ENCODE results near the gene MEGF9. TPM values are rescaled to one million over a fixed set of nuclear protein-coding genes. Genes with fewer than 3 reads are reported as not detected.

Gene MEGF9
- polyA plus RNA-seq, 1 donor (not counting 4 experiments of a cell fraction or from before 2014, with no cell fraction given): 11.2 TPM

DNA sequence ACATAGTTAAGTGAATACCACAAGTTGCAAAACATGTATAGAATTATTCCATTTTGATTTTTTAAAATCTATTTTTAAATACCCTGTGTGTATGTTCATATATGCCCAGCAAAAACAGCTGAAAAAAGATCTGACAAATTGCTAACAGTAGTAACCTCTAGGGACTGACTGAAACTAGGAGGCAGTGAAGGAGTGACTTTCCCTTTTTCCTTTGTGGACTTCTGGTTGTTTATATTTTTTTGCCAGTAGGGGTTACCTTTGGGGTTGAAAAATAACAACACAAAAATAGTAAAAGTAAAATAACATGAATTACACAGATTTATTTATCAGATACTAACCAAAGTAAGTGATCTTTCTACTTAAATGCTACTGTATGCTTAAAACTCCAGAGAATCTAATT is 2.9 kb downstream of the MEGF9 start:
- H3K9ac ChIP-seq (ENCODE audit: control insufficient read depth, extremely low read depth, insufficient read depth, low read length): peak overlapping the region; percentile 6
- H3K4me3 ChIP-seq (ENCODE audit: control insufficient read depth in 2 of 3, extremely low read depth in 1 of 3, insufficient read depth in 2 of 3, low read depth in 1 of 3, low read length in 3 of 3): peak overlapping the region in 2 of 3 experiments; percentile 69 to 80
- no peak for FAIRE-seq
- H3K79me2 ChIP-seq (ENCODE audit: control insufficient read depth, insufficient read depth, low read length): peaks cover 50% of the 10 kb centered on the region
- peaks cover 43% of the 10 kb centered on the region for H3K4me1 ChIP-seq (ENCODE audit: control insufficient read depth, extremely low read depth, insufficient read depth, low read length)
- H3K9me1 ChIP-seq (ENCODE audit: control insufficient read depth, extremely low read depth, insufficient read depth, low read length): no peaks in the 10 kb centered on the region
- peak overlapping the region; percentile 82 for H3K27ac ChIP-seq (ENCODE audit: control insufficient read depth, insufficient read depth, low read length)
- H2AFZ ChIP-seq (ENCODE audit: control insufficient read depth, low read length): no peak overlapping the region
- H3K36me3 ChIP-seq (ENCODE audit: control insufficient read depth in 2 of 2, extremely low read depth in 1 of 2, insufficient read depth in 2 of 2, low read length in 2 of 2): no peaks in the 10 kb centered on the region
- dilution Hi-C loops (cut with MboI; ENCODE audit: extremely low pct_ligation_motif_present, low sequenced_read_pairs): no loop called here
- no peaks in the 10 kb centered on the region for H4K20me1 ChIP-seq (ENCODE audit: control insufficient read depth, extremely low read depth, insufficient read depth, low read length)
- no peaks in the 10 kb centered on the region for H3K9me3 ChIP-seq (ENCODE audit: control insufficient read depth, low read depth, low read length)
- DNase-seq (ENCODE audit: low read depth, low spot score): no peak
- TF ChIP-seq EZH2 (IDR thresholded peaks at IDR 0.05; ENCODE audit: low read length) (no peak), CTCF (optimal IDR thresholded peaks at IDR 0.05 in 1 of 3, IDR thresholded peaks at IDR 0.05 in 1 of 3, conservative IDR thresholded peaks at IDR 0.05 in 1 of 3; ENCODE audit: extremely low read depth in 1 of 3, insufficient read depth in 2 of 3, low read length in 3 of 3) (peak in 1 of 3 experiments; percentile 6)
- H3K27me3 ChIP-seq (ENCODE audit: control insufficient read depth, extremely low read depth, insufficient read depth, low read length): no peaks in the 10 kb centered on the region
- peak overlapping the region; percentile 98 for H3K4me2 ChIP-seq (ENCODE audit: control insufficient read depth, extremely low read depth, insufficient read depth, low read depth, low read length)

GRCh38 chr9:120710110-120710981 is 3.9 kb downstream of the MEGF9 start:
- TF ChIP-seq CTCF (optimal IDR thresholded peaks at IDR 0.05 in 1 of 3, IDR thresholded peaks at IDR 0.05 in 1 of 3, conservative IDR thresholded peaks at IDR 0.05 in 1 of 3; ENCODE audit: extremely low read depth in 1 of 3, insufficient read depth in 2 of 3, low read length in 3 of 3): no peak
- Histone ChIP-seq H3K36me3 (ENCODE audit: control insufficient read depth in 2 of 2, extremely low read depth in 1 of 2, insufficient read depth in 2 of 2, low read length in 2 of 2) (no peaks in the 10 kb centered on the region), H3K9me3 (ENCODE audit: control insufficient read depth, low read depth, low read length) (no peaks in the 10 kb centered on the region), H2AFZ (ENCODE audit: control insufficient read depth, low read length) (peak overlapping the region; percentile 56), H3K4me1 (ENCODE audit: control insufficient read depth, extremely low read depth, insufficient read depth, low read length) (peaks cover 40% of the 10 kb centered on the region), H3K27ac (ENCODE audit: control insufficient read depth, insufficient read depth, low read length) (peak overlapping the region; percentile 82), H3K9me1 (ENCODE audit: control insufficient read depth, extremely low read depth, insufficient read depth, low read length) (no peaks in the 10 kb centered on the region), H3K4me3 (ENCODE audit: control insufficient read depth in 2 of 3, extremely low read depth in 1 of 3, insufficient read depth in 2 of 3, low read depth in 1 of 3, low read length in 3 of 3) (peak overlapping the region; percentile 7 to 69 (median 69)), H3K9ac (ENCODE audit: control insufficient read depth, extremely low read depth, insufficient read depth, low read length) (peak overlapping the region; percentile 71), H3K27me3 (ENCODE audit: control insufficient read depth, extremely low read depth, insufficient read depth, low read length) (no peaks in the 10 kb centered on the region), H4K20me1 (ENCODE audit: control insufficient read depth, extremely low read depth, insufficient read depth, low read length) (no peaks in the 10 kb centered on the region), H3K79me2 (ENCODE audit: control insufficient read depth, insufficient read depth, low read length) (peaks cover 50% of the 10 kb centered on the region), H3K4me2 (ENCODE audit: control insufficient read depth, extremely low read depth, insufficient read depth, low read depth, low read length) (peak overlapping the region; percentile 98)
- FAIRE-seq (no peak), DNase-seq (ENCODE audit: low read depth, low spot score) (no peak)
- dilution Hi-C loops (cut with MboI; ENCODE audit: extremely low pct_ligation_motif_present, low sequenced_read_pairs): no loop called here

Measured in keratinocyte (primary cell).